HuH-7 (cell line): ENCODE measurements around the gene TMPRSS13.
"Not testable (repeated sequence)": the region's sequence is repeated elsewhere in the genome, so short reads cannot be mapped to it uniquely, and the experiment has no call there.

Experiments used
- DNase-seq: peaks from one replicate; pipeline ENCODE4 v3.0.0; 2011; ENCODE audit warnings: low spot score

TMPRSS13 gene

GRCh38 chr11:117872975-117873827 is 56.0 kb downstream of the TMPRSS13 start:
- no peak for DNase-seq

- no peak for DNase-seq
Observed at GRCh38 chr11:117872420-117872961, 56.7 kb downstream of the TMPRSS13 start.

GRCh38 chr11:117871784-117872183 is 57.4 kb downstream of the TMPRSS13 start:
- no peak for DNase-seq

GRCh38 chr11:117871160-117871559 is 58.0 kb downstream of the TMPRSS13 start:
- no peak for DNase-seq

- no peak for DNase-seq
Observed at GRCh38 chr11:117870103-117870952, 58.9 kb downstream of the TMPRSS13 start.

GRCh38 chr11:117869604-117870003 is 59.6 kb downstream of the TMPRSS13 start:
- DNase-seq: no peak

- DNase-seq: no peak
Observed at GRCh38 chr11:117868815-117869561, 60.2 kb downstream of the TMPRSS13 start.

GRCh38 chr11:117868088-117868487 is 61.1 kb downstream of the TMPRSS13 start:
- no peak for DNase-seq

- DNase-seq: no peak
Observed at GRCh38 chr11:117866526-117866925, 62.7 kb downstream of the TMPRSS13 start.

- DNase-seq: not testable (repeated sequence)
Observed at GRCh38 chr11:117865546-117865945, 63.7 kb downstream of the TMPRSS13 start.

- DNase-seq: no peak
Observed at GRCh38 chr11:117863383-117863782, 65.8 kb downstream of the TMPRSS13 start.

- DNase-seq: no peak
Observed at GRCh38 chr11:117862753-117863152, 66.4 kb downstream of the TMPRSS13 start.

- DNase-seq: no peak
Observed at GRCh38 chr11:117862019-117862725, 67.0 kb downstream of the TMPRSS13 start.

- DNase-seq: no peak
Observed at GRCh38 chr11:117861151-117862018, 67.8 kb downstream of the TMPRSS13 start.

GRCh38 chr11:117860139-117860538 is 69.1 kb downstream of the TMPRSS13 start:
- no peak for DNase-seq

- DNase-seq: no peak
Observed at GRCh38 chr11:117859488-117860112, 69.6 kb downstream of the TMPRSS13 start.

- DNase-seq: no peak
Observed at GRCh38 chr11:117859061-117859460, 70.1 kb downstream of the TMPRSS13 start.

GRCh38 chr11:117857734-117858414 is 71.3 kb downstream of the TMPRSS13 start:
- DNase-seq: no peak
